Measurements from ENCODE around the gene FBXO22. TPM values are rescaled to one million over a fixed set of nuclear protein-coding genes. Genes with fewer than 3 reads are reported as not detected.
"Not testable (repeated sequence)": the region's sequence is repeated elsewhere in the genome, so short reads cannot be mapped to it uniquely, and the experiment has no call there.

FBXO22 gene
- total RNA-seq, 1 donor from 2014 or later, result 59.8 TPM

DNA sequence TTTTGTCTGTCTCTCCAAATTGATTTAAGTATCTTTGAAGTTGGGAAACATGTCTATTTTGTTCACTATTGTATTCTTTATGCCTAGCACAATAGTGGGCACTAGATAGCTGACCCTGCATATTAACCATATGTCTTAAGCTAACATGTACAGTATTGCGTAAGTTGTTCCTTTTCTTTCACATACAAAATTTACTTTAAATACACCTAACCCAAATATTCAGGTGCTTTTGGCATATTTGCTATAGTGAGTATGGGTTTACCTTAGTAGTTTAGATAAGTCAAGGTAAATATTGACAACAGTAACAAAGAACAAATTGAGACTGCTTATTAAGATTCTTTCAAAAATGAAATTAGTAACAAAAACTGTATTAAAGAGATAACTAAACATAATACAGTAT is 57.7 kb downstream of the FBXO22 start:
- no peak overlapping the region for H3K4me3 ChIP-seq (ENCODE audit: low read depth, low read length)
- no peak for FAIRE-seq
- H3K36me3 ChIP-seq (ENCODE audit: control insufficient read depth, insufficient read depth, low read length), result no peaks in the 10 kb centered on the region
- DNase-seq (ENCODE audit: low read depth), result no peak
- TF ChIP-seq, protein P1, sequence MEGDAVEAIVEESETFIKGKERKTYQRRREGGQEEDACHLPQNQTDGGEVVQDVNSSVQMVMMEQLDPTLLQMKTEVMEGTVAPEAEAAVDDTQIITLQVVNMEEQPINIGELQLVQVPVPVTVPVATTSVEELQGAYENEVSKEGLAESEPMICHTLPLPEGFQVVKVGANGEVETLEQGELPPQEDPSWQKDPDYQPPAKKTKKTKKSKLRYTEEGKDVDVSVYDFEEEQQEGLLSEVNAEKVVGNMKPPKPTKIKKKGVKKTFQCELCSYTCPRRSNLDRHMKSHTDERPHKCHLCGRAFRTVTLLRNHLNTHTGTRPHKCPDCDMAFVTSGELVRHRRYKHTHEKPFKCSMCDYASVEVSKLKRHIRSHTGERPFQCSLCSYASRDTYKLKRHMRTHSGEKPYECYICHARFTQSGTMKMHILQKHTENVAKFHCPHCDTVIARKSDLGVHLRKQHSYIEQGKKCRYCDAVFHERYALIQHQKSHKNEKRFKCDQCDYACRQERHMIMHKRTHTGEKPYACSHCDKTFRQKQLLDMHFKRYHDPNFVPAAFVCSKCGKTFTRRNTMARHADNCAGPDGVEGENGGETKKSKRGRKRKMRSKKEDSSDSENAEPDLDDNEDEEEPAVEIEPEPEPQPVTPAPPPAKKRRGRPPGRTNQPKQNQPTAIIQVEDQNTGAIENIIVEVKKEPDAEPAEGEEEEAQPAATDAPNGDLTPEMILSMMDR (IDR thresholded peaks at IDR 0.05; ENCODE audit: insufficient read depth, low read length, severe bottlenecking), result no peak
- H3K27me3 ChIP-seq (ENCODE audit: control insufficient read depth, insufficient read depth, low read length), result no peaks in the 10 kb centered on the region

DNA sequence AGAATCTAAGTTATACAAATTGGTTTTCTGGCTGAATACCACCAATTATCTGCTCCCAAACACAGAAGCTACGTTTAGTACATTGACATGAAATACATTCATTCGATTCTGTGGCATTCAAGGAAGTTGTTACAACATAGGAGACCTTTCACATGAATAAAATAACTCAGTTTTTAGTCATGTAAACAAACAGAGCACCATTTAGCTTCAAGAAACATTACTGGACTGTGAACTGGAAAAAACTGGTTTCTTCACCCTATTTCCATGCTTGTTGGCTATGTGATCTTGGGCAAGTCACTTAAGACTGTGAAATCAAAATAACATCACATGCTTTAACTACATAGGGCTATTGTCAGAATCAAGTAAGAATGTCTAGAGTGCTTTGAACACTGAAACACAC is 62.4 kb downstream of the FBXO22 start:
- FAIRE-seq (no peak), DNase-seq (ENCODE audit: low read depth) (peak; percentile 87)

DNA sequence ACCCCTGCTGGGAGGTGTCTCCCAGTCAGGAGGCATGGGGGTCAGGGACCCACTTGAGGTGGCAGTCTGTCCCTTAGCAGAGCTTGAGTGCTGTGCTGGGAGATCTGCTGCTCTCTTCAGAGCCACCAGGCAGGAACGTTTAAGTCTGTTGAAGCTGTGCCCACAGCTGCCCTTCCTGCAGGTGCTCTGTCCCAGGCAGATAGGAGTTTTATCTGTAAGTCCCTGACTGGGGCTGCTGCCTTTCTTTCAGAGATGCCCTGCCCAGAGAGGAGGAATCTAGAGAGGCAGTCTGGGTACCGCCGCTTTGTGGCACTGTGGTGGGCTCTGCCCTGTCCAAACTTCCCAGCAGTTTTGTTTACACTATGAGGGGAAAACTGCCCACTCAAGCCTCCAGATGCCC is 73.1 kb downstream of the FBXO22 start:
- FAIRE-seq; H3K36me3 ChIP-seq (ENCODE audit: control insufficient read depth, insufficient read depth, low read length); DNase-seq (ENCODE audit: low read depth): not testable (repeated sequence)

More for the DNA sequence above, 62.4 kb downstream of the FBXO22 start:
- Histone ChIP-seq H3K27me3 (ENCODE audit: control insufficient read depth, insufficient read depth, low read length) (no peaks in the 10 kb centered on the region), H3K4me3 (ENCODE audit: low read depth, low read length) (no peak overlapping the region), H3K36me3 (ENCODE audit: control insufficient read depth, insufficient read depth, low read length) (no peaks in the 10 kb centered on the region)
- TF ChIP-seq, protein P1 (IDR thresholded peaks at IDR 0.05; ENCODE audit: insufficient read depth, low read length, severe bottlenecking), result no peak

DNA sequence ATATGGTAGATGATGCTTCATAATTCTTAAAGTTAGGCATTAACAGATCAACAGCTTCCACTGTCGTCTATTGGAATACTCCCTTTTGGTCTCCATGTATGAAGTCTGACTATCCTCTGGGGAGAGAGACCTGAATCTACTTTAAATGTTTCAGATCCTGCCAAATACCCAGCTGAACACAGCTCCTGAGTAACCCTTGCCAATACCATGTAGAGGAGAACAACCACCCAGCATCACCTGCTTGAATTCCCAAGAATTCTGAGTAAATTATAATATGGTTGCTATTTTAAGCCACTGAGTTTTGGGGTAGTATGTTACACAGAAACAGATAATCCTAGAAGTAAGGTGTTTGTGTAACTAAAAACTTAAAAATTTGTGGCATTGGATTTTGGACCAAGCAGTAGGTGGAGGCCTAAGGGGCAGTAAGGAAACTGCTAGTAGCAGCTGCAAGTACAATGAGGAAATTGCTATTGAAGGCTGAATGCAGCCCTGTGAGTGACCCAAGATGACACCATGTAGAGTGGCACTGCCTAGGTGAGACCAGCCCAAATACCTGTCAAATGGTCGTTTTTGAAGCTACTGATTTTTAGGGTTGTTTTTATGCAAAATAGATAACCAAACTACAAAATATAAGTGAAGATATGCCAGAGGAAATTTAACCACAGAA is 77.6 kb downstream of the FBXO22 start:
- Histone ChIP-seq H3K36me3 (ENCODE audit: control insufficient read depth, insufficient read depth, low read length) (no peaks in the 10 kb centered on the region), H3K4me3 (ENCODE audit: low read depth, low read length) (no peak overlapping the region), H3K27me3 (ENCODE audit: control insufficient read depth, insufficient read depth, low read length) (no peaks in the 10 kb centered on the region)
- FAIRE-seq, result no peak
- TF ChIP-seq, protein P1 (IDR thresholded peaks at IDR 0.05; ENCODE audit: insufficient read depth, low read length, severe bottlenecking), result no peak
- no peak for DNase-seq (ENCODE audit: low read depth)

More for the DNA sequence above, 73.1 kb downstream of the FBXO22 start:
- not testable (repeated sequence) for H3K27me3 ChIP-seq (ENCODE audit: control insufficient read depth, insufficient read depth, low read length); H3K4me3 ChIP-seq (ENCODE audit: low read depth, low read length)

DNA sequence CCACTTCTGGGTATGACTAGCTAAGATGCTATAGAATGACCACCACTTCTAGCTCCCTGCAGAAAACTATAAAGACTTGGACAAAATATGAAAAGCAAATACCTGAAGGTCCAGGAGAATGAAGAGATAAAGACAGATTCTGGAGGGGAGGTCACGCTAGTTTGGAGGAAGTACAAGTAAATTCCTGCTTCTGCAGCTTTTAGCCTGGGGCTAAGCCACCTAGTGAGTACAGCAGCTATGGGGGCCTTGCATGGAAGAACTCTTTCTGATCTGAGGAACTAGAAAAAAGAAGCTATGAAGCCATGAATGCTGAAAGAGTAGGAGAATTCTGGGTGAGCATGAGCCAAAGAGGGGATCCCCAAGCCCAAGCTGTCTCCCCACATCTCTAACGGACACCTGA is 78.8 kb downstream of the FBXO22 start:
- no peaks in the 10 kb centered on the region for H3K36me3 ChIP-seq (ENCODE audit: control insufficient read depth, insufficient read depth, low read length)
- DNase-seq (ENCODE audit: low read depth) (no peak), FAIRE-seq (no peak)
- no peaks in the 10 kb centered on the region for H3K27me3 ChIP-seq (ENCODE audit: control insufficient read depth, insufficient read depth, low read length)
- TF ChIP-seq, protein P1 (IDR thresholded peaks at IDR 0.05; ENCODE audit: insufficient read depth, low read length, severe bottlenecking), result no peak
- no peak overlapping the region for H3K4me3 ChIP-seq (ENCODE audit: low read depth, low read length)

DNA sequence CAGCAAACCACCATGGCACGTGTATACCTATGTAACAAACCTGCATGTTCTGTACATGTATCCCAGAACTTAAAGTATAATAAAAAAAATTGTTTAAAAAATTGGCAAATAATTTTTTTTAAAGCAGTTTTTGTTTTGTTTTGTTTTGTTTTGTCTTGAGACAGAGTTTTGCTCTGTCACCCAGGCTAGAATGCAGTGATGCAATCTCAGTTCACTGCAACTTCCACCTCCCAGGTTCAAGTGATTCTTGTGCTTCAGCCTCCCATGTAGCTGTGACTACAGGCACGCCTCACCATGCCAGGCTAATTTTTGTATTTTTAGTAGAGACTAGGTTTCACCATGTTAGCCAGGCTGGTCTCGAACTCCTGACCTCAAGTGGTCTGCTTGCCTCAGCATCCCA is 81.0 kb downstream of the FBXO22 start:
- H3K36me3 ChIP-seq (ENCODE audit: control insufficient read depth, insufficient read depth, low read length); FAIRE-seq; H3K27me3 ChIP-seq (ENCODE audit: control insufficient read depth, insufficient read depth, low read length); DNase-seq (ENCODE audit: low read depth); H3K4me3 ChIP-seq (ENCODE audit: low read depth, low read length): not testable (repeated sequence)

DNA sequence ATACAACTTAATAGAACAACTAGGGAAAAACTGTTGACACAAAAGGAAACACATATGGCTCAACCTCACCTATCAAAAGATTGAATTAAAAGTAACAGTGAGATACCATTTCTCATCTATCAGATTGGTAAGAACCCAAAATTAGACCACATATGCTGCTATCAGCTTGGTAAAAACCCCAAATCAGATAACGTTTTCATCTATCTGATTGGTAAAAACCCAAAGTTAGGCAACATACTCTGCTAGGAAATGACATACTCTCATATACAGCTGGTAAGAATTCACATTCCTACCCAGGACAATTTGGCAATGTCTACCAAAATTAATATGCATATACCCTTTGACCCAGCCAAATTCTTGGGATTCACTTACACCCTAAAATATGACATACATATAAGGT is 82.3 kb downstream of the FBXO22 start:
- Histone ChIP-seq H3K27me3 (ENCODE audit: control insufficient read depth, insufficient read depth, low read length) (no peaks in the 10 kb centered on the region), H3K4me3 (ENCODE audit: low read depth, low read length) (no peak overlapping the region), H3K36me3 (ENCODE audit: control insufficient read depth, insufficient read depth, low read length) (no peaks in the 10 kb centered on the region)
- no peak for FAIRE-seq
- DNase-seq (ENCODE audit: low read depth), result no peak
- TF ChIP-seq, protein P1 (IDR thresholded peaks at IDR 0.05; ENCODE audit: insufficient read depth, low read length, severe bottlenecking), result no peak

Data from bronchial epithelial cell (primary cell).